CD4-positive, alpha-beta T cell treated with Interleukin-15 for 4 hours (primary cell): ENCODE measurements around the gene HMGN1.

ENCODE experiments used
- DNase-seq: peaks from one replicate; pipeline ENCODE4 v3.0.0-alpha.2; 2020; ENCODE audit warnings: low spot score

Gene HMGN1

GRCh38 chr21:39296891-39297290, 52.0 kb downstream of the HMGN1 start:
- DNase-seq: no peak
